NCI-H2227 treated with DMSO at 0.1 percent for 48 hours (cell line): ENCODE measurements around the gene TRANK1.
"Not testable (repeated sequence)": the region's sequence is repeated elsewhere in the genome, so short reads cannot be mapped to it uniquely, and the experiment has no call there.

ENCODE experiments used
- DNase-seq: peaks from one replicate; lab custom pipeline; 2025; lab: John Stamatoyannopoulos, UW

The TRANK1 gene

DNA sequence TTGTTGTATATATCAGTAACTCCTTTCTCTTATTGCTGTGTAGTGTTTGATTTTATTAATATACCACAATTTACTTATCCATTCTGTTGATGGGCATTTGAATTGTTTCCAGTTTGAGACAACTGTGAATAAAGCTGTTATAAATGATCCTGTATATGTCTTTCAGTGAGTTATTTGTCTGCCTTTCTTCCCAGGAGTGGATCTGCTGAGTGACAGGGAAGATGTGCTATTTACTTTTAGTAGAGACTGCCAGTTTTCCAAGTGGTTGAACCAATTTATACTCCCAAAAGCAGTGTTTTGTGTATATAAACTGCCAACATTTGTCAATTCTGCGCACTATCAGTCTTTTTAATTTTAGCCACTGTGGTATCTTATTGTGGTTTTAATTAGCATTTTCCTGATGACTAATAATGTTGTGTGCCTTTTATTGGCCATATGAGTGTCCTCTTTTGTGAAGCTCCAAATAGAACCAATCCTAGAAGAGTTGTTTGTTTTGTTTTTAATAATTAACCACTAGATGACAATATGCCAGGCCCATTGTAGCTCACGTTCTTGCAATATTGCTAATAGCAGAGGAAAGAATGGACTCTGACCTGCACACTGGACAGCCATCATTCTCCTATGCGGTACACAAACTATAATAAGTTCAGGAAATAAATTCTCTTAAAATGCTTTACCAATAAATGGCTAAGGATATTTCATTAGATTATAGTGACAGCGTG lies 25.3 kb downstream of the TRANK1 start:
- no peak for DNase-seq

- DNase-seq = no peak
Observed at GRCh38 chr3:36918050-36918449, 26.8 kb downstream of the TRANK1 start.

DNA sequence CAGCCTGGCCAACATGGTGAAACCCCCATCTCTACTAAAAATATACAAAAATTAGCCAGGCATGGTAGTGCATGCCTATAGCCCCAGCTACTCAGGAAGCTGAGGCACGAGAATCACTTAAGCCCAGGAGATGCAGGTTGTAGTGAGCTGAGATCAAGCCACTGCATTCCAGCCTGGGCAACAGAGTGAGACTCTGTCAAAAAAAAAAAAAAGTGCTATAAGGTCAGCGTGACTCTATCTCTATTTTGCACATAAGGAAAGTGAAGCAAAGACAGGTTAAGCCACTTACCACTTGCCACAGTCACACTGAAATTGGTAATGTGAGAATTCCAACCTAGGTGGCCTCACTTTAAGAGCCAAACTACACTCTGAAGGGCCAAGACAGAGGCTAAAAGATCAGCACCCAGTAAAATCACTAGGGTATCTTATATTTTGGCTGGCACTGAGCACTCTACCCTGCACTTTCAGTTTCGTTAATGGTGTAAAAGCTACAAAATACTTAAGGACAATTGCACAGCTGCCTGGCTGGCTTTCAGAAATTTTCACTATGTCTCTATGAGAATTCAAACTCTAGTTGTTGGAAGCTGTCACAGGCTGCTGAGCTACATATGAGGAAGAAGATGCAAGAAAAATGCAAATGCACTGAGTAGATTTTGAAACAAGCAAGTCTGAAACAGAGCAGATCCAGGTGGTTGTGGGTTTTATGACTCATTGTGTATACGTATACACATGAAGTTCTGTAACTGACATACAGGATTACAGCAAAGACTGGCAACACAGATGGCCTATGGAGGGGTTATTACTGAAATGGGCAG lies 32.7 kb downstream of the TRANK1 start:
- DNase-seq = no peak

DNA sequence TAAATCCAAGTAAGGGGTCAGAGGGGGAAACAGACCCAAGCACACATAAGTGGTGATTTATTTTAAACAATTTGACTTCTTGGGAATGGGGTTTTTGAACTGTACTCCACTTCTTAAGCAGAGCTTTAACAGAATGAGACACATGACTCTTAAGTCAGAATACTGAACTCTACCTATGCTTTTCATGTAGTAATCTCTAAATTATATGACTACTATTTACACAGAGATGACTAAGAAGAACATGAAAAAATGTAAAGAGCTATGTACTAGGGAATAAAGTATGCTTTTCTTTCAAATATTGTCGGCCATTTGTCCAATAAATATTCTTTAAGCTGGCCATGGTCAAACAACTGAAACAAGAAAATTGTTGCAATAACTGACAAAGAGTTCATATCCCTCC lies 35.2 kb downstream of the TRANK1 start:
- DNase-seq = no peak

- DNase-seq = no peak
Observed at GRCh38 chr3:36909181-36909580, 35.7 kb downstream of the TRANK1 start.

- DNase-seq = no peak
Observed at GRCh38 chr3:36908647-36909180, 36.1 kb downstream of the TRANK1 start.

DNA sequence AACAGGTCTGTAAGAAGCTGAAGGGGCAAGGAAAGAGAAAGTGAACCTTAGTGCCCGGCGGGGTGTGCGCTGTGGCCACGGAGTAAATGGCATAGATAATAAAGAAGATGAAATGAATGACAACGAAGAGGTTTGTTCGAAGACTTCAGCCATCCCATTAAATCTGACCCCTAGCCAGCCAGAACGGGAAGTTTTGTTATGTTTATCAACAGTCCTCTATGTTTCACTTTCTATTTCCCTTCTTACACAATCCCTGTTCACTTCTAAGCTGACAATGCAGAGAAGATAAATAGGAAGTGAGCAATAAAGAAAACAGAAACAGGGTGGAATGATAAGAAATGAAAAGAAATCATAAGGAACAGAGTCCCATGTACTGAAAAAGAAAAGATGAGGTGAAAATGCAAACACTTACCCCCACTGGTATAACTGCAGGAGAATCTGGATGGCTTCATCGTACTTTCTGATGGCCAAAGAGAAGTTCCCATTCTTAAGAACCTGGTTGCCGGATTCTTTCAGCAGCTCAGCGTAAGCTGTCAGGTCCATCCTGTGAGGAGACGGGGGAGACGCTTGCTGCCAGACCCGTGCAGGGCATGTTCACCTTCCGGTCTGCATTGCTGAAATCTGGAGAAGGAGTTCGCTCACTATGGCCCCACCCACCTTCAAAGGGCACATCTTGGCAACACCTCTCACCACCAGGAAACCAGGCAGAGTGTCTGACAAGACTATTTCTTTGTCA lies 36.8 kb downstream of the TRANK1 start:
- DNase-seq = peak; percentile 6

DNA sequence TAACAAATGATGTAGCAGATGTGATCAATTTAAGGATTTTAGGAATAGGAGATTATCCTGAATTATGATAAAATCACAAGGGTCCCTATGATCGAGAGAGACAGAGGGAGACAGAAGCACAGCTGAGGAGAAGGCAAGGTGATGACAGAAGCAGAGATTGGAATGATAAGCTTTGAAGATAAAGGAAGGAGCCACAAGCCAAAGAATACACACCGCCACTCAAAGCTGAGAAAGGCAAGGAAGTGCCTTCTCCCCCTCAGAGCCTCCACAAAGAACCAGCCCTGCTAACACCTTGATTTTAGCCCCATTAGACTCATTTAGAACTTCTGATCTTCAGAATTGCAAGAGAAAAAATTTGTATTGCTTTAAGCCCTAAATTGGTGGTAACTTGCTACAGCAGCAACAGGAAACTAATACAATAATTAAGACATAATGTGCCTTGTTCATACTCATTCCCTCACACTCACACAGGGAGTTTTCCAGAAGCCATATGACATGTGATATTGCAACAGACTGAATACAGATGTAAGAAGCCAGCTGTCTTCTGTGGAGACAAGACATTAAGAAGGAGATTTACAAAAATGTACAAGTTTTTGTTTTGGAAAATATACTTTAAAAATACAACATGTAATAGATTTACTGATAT lies 38.2 kb downstream of the TRANK1 start:
- DNase-seq = no peak

DNA sequence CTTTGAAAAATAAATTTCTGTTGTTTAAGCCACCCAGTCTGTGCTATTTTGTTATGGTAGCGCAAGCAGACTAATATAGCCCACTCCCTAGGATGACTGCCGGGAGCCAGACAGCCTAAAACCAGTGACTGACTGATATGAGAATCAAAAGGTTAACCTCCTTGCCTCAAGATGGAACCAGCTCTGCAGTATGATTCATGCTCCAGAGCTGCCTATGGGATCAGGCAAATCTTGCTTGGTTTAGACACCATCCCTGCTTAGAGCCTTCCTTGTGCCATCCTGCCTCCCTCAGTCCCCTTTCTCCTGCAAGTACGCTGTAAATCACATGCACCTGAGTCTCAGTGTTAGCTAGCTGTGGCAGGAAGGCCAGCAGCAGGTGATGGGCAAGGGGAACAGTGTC lies 39.3 kb downstream of the TRANK1 start:
- DNase-seq = no peak

- no peak for DNase-seq
Observed at GRCh38 chr3:36904641-36905040, 40.2 kb downstream of the TRANK1 start.

GRCh38 chr3:36904065-36904464 lies 40.8 kb downstream of the TRANK1 start:
- not testable (repeated sequence) for DNase-seq

DNA sequence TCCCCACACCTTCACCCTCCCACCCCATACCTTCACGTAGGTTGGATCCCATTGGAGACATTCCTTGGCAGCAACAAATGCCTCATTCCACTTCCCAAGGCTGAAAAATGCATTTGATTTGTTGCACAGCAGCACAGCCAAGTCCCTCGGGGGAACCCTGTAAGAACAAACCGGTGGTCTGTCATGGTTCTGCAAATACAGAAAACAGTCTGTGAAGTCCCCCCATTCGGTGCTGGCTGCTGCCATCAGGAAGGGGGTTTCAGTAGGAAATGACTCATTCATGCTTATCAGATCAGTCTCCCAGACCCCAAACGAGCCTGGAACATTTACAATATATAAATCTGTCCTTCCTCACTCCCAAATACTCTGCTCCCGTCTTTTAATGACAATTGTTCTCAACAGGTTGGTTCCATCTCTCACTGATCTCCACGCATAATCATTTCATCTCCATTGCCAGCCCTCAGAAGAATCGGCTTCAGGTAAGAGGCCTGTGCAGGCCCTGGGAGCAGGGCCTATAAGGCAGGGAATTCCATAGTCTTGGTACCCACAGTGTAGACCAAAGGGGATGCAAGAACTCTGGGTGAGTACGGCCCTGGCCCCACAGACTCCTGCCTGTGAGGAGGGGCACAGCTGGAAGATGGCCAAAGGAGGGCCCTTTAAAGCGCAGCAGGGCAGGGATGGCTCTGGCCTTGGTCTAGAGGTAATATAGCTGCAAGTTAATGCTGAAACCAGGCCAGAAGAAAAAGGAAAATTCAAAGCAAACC lies 41.6 kb downstream of the TRANK1 start:
- no peak for DNase-seq

DNA sequence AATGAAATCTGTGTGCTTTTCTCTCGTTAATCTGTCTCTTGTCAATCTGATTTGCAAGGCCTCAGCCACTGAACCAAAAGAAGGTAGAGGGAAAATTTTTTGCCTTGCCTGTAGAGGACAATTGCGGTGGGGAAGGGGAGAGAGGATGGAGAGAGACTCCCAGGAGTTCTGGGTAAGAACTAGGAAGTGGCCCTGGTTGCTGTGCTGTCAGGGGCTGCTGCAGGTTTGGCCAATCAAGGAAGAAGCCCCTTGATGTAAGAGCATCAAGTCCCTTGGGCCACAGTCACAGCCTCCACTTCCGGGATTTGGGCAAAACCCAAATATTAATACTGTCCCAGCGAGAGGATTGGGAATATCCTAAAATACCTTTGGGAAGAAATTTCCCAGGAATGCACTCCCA lies 43.3 kb downstream of the TRANK1 start:
- DNase-seq = no peak

- DNase-seq = no peak
Observed at GRCh38 chr3:36900474-36901443, 44.1 kb downstream of the TRANK1 start.

- DNase-seq = no peak
Observed at GRCh38 chr3:36895496-36896409, 49.1 kb downstream of the TRANK1 start.

DNA sequence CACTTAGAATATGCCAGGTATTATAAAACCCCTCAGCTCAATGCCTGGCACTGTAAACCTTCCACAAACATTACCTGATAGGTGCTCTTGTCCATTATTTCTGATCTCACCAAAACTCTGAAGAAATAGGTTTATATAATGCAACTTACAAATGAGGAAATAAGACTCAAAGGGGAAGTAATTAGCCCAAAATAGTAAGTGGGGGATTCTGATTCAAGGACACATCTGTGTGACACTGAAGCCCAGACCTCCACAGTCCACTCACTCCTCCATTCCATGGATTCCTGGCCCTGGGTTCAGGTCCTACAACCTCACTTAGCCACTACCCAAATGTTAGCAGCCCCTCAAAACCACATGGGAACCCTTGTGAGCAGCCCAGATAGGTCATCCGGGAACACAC lies 49.9 kb downstream of the TRANK1 start:
- DNase-seq = no peak

DNA sequence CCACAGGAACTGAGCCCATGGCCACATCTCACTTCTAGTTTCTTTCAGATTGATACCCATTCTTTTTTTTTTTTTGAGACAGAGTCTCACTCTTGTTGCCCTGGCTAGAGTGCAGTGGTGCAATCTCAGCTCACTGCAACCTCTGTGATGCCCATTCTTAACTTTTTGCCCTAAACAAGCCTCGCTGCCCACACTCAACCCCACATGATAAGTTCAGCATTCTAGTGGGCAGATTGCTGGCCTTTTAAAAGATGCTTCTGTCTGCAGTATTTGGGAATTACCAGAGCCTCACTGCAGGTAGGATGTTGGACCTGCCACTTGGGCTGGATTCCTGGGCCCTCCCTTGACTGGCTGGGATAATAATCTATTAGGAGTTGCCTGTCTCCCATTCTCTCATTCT lies 51.0 kb downstream of the TRANK1 start:
- DNase-seq = no peak

GRCh38 chr3:36893137-36893557 lies 51.7 kb downstream of the TRANK1 start:
- no peak for DNase-seq
